Measurements from ENCODE around the gene SRSF4. TPM values are rescaled to one million over a fixed set of nuclear protein-coding genes. Genes with fewer than 3 reads are reported as not detected.

Gene SRSF4
- total and polyA plus RNA-seq, 2 of the 8 experiments (the other 6 are each of a cell fraction or from before 2014, with no cell fraction given) = 34.9 to 86.5 TPM

DNA sequence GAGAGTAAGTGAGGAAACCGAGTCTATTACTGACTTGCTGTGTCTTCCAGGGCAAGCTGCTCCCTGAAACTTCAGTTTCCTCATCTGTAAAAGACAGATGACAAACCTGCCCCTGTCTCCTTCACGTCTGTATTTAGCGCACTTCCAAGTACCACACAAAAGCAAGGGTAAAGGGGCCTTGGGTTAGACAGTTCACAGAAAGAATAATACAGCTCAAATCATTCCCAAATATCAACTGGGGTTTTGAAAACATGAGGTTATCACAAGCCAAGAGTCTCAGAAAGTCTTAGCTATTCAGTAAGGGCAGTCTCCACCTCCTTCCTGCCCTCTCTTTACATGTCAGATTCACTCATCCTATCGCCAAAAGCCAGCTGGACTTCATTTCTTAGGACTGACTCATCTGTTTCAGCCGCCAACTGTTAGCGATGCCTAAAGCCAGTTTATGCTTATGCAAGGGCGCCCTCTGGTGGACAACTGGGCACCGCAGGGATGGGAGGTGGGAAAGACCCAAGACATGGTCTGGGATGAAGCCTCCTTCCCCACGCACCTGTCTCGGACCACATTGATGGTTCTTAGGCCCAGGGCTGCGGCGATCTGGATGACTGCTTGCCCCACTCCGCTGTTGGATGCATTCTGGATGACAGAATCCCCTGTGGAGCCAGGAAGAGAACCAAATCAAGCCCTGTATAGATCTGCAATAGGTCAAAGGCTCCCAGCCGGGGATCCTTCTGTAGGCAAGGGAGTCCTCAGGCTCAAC is 21.1 kb upstream of the SRSF4 start (continued):
- TF ChIP-seq BCL11A (IDR thresholded peaks at IDR 0.05; ENCODE audit: low read depth in 2 of 2, low read length in 2 of 2) (no peak), TCF12 (IDR thresholded peaks at IDR 0.05; ENCODE audit: low read depth, low read length) (0 out of 2 replicates have a peak, but pooled peaks have one; percentile 27), RXRA (IDR thresholded peaks at IDR 0.05; ENCODE audit: insufficient read depth, low read depth, low read length) (no peak)

Data from H1 (cell line).